Measurements from ENCODE around the gene TNFAIP3. TPM values are rescaled to one million over a fixed set of nuclear protein-coding genes. Genes with fewer than 3 reads are reported as not detected.

TNFAIP3 gene
- total and polyA plus RNA-seq, 2 of the 8 experiments (the other 6 are each of a cell fraction or from before 2014, with no cell fraction given), result 1.6 to 2.0 TPM

- Histone ChIP-seq H3K18ac (ENCODE audit: extremely low read depth, low read length) (no peak overlapping the region), H3K9ac (replicated peaks in 1 of 4; ENCODE audit: extremely low read depth in 1 of 4, low read depth in 3 of 4, low read length in 3 of 4) (no peak overlapping the region), H3K14ac (ENCODE audit: insufficient read length) (no peak overlapping the region), H4K5ac (ENCODE audit: insufficient read length, low read depth, low read length) (no peak overlapping the region), H3K9me3 (ENCODE audit: insufficient read depth in 2 of 2, low read depth in 1 of 2, low read length in 1 of 2) (no peaks in the 10 kb centered on the region), H3K4me1 (replicated peaks in 1 of 4; ENCODE audit: control insufficient read depth in 3 of 4, insufficient read depth in 4 of 4, low read length in 3 of 4) (no peaks in the 10 kb centered on the region), H3K23me2 (ENCODE audit: low read depth, low read length) (peaks cover 2% of the 10 kb centered on the region; the same call in 1 of the 2 replicates), H2BK15ac (ENCODE audit: low read length) (no peak overlapping the region), H4K20me1 (replicated peaks in 1 of 2; ENCODE audit: control insufficient read depth in 1 of 2, insufficient read depth in 2 of 2, low read length in 2 of 2) (no peaks in the 10 kb centered on the region), H4K91ac (replicated peaks; ENCODE audit: insufficient read length, low read length) (no peak overlapping the region), H3K4me3 (ENCODE audit: extremely low read depth in 1 of 4, insufficient read depth in 2 of 4, low read depth in 3 of 4, low read length in 4 of 4) (no peak overlapping the region), H3K79me2 (ENCODE audit: control insufficient read depth in 1 of 2, insufficient read depth in 2 of 2, low read length in 2 of 2) (no peaks in the 10 kb centered on the region), H3K23ac (ENCODE audit: insufficient read length) (no peak overlapping the region), H3K79me1 (ENCODE audit: low read depth, low read length) (no peaks in the 10 kb centered on the region), H3K56ac (replicated peaks; ENCODE audit: insufficient read length, low read depth, low read length) (no peak overlapping the region), H4K8ac (ENCODE audit: extremely low read depth, insufficient read depth, low read length) (no peak overlapping the region), H3K36me3 (ENCODE audit: control insufficient read depth in 2 of 4, insufficient read depth in 4 of 4, low read length in 3 of 4) (no peaks in the 10 kb centered on the region), H2BK5ac (ENCODE audit: low read depth, low read length) (no peak overlapping the region), H3K27me3 (replicated peaks in 1 of 4; ENCODE audit: control insufficient read depth in 3 of 4, extremely low read depth in 1 of 4, insufficient read depth in 3 of 4, low read length in 3 of 4) (no peaks in the 10 kb centered on the region), H2AK5ac (ENCODE audit: low read depth, low read length) (no peak overlapping the region), H2BK12ac (ENCODE audit: low read depth, low read length) (no peak overlapping the region), H2BK20ac (ENCODE audit: low read length) (no peak overlapping the region), H3K4ac (replicated peaks; ENCODE audit: insufficient read length, low read depth, low read length) (no peak overlapping the region), H3K4me2 (ENCODE audit: insufficient read depth in 1 of 2, low read depth in 2 of 2, low read length in 2 of 2) (no peak overlapping the region), H3K27ac (ENCODE audit: low read depth, low read length) (no peak overlapping the region), H2AFZ (ENCODE audit: low read length) (no peak overlapping the region), H2BK120ac (replicated peaks; ENCODE audit: low read depth, low read length) (no peak overlapping the region)
- no peak for DNase-seq (ENCODE audit: low read depth in 1 of 2, low spot score in 2 of 2)
- TF ChIP-seq PHF8 (conservative IDR thresholded peaks at IDR 0.05; ENCODE audit: low read depth, low read length) (no peak), RNF2 (IDR thresholded peaks at IDR 0.05; ENCODE audit: borderline replicate concordance, low read depth, low read length, missing control alignments, poor library complexity, severe bottlenecking) (no peak)
- no peak for FAIRE-seq
- 94% methylated on average over 1 of the region's 1 CpG; no CpG with 5 or more reads in 1 of the 2 experiments for WGBS, 2 experiments (ENCODE audit: extremely low coverage in 1 of 2, insufficient coverage in 1 of 2, insufficient read length in 1 of 2, insufficient replicate concordance in 2 of 2, low coverage in 1 of 2, low lambda C conversion rate in 2 of 2, missing lambda C conversion rate in 1 of 2)
- CTCF ChIA-PET (ENCODE audit: partially characterized antibody), result interaction anchor here (0.5 kb wide), 1 partner anchor 9 kb away, joined by 6 read pairs; no protein-coding TSS in a partner anchor
- POLR2A ChIA-PET (ENCODE audit: partially characterized antibody), result no interaction called here
Measured at GRCh38 chr6:137902699-137903098, 35.6 kb downstream of the TNFAIP3 start.
